Stimulated activated CD4-positive, alpha-beta T cell treated with anti-CD3 and anti-CD28 coated beads, Interleukin-15, amount 100 ng/mL, for 1 hour (primary cell): ENCODE data around the gene PDE4C.
"Not testable (repeated sequence)": the region's sequence is repeated elsewhere in the genome, so short reads cannot be mapped to it uniquely, and the experiment has no call there.

Experiments used
- DNase-seq, 2 donors: peaks; one replicate each; pipeline ENCODE4 v3.0.0-alpha.2; 2020; ENCODE audit warnings: low read depth in 1 of 2, low spot score in 1 of 2

PDE4C gene

GRCh38 chr19:18223860-18224524, 2.2 kb downstream of the PDE4C start:
- DNase-seq = no peak

GRCh38 chr19:18221815-18222725, 4.2 kb downstream of the PDE4C start:
- DNase-seq = no peak

DNA sequence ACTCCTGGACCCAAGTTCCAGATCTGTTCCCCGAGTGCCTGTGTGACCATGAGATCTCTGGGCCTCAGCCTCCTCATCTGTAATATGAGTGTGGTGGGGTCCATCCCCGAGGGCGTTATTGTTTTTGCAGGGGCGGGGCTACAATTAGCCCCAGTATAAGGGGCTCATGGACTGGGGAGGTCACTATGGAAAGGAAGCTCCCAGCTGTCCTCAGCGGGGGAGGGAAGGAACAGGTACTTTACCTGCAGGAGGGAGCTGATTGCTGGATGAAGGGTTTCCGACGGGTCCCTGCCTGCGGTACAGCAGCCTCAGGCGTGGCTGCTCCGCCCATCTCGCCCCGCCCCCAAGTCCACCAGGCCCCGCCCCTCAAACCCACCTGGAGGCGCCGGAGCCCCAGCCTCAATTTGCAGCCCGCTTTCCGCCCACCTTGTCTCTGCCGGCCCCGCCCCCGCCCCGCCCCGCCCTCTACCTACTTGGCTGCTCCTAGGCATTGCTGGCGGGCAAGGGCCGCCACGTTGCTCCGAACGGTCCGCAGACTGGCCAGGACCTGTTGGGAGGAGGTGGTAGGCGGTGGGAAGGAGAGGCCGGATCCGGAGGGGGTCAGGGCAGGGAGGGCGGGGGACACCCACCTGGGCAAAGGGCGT, 5.5 kb downstream of the PDE4C start:
- no peak for DNase-seq

GRCh38 chr19:18219911-18220631, 6.2 kb downstream of the PDE4C start:
- DNase-seq = no peak

DNA sequence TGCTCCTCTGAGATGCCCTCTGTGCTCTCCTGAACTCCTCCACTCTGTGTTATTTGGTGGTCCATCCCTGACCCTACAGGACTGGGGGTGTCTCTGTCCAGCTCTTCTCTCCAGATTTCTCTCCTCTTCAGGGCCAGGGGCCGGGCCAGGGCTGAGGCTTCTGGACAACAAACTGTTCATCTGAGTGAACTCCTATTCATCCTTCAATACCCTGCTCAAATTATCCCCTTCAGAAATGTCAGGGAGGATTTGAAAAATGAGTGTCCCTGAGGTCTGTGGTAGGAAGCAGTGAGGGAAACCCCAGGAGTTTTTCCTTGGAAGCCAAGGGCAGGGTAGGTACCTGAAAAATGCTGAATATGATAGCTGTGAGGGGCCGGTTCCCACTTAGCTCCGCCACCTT, 7.6 kb downstream of the PDE4C start:
- no peak for DNase-seq

DNA sequence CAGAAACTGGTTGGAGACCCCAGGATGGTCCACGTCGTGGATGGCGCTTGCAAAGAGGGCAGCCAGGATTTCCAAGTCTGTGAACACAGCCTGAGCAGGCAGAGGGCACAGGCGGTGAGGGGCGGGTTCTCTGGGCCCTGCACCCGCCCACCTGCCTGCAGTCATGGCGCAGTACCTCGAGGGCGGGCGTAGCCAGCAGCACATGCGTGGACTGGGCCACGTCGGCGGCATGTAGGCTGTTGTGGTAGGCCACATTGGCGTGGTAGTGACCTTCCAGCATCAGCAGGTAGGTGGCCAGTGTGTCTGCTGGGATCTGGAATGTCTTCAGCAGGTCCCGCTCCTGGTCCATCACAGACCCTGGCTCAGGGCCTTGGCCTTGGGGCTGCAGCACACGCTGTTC, 8.1 kb downstream of the PDE4C start:
- DNase-seq = no peak

- DNase-seq = no peak
These were observed 9.4 kb downstream of the PDE4C start for GRCh38 chr19:18216789-18217188.

DNA sequence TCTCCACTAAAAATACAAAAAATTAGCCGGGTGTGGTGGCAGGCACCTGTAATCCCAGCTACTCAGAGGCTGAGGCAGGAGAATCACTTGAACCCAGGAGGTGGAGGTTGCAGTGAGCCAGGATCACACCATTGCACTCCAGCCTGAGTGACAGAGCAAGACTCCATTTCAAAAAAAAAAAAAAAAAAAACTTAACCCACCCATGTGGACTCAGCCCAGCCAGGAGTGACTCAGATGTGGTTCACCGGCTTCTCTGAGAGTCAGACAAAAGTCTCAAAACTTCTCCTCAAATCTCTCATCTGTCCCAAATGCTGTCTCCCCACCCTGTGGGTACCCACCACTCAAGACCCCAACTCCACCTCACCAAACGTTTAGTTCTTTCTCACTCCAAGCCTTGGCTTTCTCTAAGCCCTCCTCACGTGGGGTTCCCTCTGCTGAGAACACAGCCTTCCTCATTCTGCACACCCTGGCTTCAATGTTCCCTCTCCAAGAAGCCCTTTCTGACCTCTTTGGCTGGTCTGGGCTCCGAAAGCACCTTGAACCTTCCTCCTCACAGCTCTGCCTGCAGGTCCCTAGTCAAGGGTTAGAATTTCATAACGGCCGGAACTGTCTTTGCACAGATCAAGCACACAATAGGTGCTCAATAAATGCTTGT, 11.3 kb downstream of the PDE4C start:
- no peak for DNase-seq

DNA sequence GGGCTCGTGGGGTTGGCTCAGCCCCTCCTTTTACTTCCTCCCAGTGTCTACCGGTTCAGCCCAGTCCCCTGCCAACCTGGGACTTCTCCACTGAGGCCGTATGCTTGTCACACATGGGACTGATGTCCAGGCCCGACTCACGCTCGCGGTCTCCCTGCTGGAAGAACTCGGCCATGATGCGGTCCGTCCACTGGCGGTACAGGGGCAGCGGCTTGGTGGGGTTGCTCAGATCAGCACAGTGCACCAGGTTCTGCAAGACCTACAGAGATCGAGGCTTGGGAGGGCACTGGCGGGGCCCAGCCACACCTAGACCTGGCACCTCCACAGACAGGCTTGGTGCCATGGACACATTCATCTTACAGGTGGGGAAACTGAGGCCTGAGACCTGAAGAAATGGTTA, 14.6 kb downstream of the PDE4C start:
- DNase-seq = no peak

GRCh38 chr19:18209912-18210311, 16.3 kb downstream of the PDE4C start:
- not testable (repeated sequence) for DNase-seq

DNA sequence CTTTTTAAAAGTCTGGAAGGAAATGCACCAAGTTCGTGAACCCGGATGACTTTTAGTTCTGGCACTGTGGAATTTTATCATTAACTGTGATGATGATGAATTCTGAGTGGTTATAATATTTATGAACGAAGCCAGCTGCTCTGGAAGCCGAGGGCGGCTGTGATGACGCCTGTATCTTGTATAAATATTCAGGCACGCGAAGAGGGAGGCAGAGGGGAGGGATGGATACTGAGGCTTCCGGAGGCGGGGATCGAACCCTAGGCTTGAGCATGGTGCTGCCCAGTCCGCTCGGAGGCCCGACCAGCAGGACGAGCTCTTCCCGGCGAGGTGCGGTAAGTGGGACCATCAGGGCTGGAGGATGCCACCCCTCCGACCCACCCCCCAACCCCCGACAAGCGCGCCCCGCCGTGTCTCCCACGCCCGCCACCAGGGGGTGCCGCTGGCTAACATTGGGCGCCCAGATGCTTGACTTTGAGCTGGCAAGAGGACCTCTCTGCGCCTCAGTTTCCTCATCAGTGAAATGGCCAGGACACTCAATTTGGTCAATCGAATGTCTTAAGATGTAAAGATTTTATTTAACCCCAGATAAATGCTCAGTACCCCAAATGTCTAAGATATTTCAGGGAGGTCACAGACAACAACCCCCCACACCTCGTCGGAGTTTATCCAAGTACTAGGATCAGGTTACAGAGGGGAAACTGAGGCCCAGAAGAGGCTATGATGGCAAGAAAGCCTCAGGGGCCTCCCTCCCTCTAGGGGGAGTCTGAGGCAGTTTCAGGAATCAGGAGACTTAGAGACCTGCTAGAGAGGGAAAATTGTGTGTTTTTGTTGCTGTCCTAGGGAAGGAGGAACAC, 17.9 kb downstream of the PDE4C start:
- peak in 1 of 2 donors; percentile 52 for DNase-seq

DNA sequence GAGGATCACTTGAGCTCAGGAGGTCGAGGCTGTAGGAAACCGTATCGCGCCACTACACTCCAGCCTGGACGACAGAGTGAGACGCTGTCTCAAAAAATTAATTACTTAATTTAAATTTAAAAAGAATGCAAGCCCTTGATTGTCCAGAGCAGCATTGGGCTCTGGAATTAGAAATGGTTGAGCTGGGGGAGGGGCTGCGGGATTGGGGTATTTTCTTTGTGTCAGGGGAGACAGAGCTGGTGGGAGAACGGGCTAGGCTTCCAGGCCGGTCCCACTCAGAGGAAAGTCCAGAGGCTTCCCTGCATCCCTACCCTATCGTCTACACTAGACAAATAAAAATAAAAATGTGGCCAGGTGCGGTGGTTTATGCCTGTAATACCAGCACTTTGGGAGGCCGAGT, 20.2 kb downstream of the PDE4C start:
- no peak for DNase-seq

DNA sequence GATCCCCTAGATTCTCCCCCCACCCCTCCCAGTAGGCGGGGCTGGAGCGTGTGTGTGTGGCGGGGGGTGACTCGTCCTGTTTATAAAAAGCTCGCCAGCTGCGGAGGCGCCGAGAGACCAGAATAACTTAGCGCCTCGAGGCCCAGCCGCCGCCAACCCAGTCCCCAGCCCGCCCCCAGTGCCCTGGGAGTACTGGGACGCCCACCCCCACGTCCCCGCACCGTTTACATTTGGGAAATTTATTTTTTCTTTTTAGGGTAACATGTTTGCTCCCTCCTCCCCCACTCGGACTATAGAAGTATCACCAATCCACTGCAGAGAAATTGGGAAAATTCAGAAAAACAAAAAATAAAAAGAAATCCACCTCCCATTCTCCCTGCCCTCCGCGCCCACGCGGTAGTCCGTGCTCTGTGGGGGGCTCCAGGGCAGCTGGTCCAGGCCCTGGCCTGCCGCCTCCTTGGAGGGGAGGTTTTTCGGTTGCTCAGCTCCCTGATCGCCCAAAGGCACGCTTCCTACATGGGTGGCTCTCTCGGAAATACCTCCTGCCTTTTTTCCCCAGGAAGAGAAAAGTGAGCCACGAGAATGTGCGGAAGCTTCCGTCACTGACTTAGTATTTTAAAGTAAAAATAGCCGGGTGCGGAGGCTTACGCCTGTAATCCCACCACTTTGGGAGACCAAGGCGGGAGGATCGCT, 20.9 kb downstream of the PDE4C start:
- peak in 1 of 2 donors; percentile 41 for DNase-seq

DNA sequence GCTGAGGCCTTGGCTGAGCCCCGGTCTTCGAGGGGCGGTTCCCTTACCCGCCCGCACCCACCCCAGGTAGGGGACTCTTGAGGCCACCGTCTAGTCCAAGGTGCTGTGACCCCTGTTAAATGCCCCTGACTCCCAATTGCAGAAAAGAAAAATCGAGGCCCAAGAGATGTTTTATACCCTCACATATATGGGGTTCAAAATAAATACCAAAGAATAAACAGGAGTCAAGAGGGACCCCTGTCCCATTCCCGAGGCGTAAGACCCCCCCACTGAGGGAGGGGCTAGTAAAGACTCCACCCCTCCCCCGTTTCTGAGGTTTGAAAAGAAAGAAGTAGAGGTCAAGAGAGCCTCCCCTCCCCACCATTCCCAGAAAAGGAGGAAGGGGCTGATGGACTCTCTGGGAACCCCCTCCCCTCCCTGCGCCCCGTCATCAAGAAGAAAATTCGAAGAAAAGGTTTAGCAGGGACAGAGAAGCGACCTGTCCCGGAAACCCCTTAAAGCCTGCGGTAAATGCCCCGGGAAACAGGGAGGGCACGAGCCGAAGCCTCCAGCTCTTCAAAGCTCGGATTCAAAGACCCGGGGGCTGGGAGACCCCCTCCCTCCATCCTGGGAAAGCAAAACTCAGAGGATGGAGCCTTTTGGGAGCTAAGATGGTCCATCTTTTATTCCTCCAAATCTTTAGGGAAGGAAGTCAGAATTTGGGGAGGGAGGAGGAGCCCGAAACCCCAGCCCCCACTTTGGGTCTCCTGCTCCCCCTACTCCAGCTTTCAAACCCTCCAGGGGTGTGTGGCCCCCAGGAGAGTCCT, 21.6 kb downstream of the PDE4C start:
- no peak for DNase-seq

- peak; percentile 98 to 99 for DNase-seq
These were observed 22.3 kb downstream of the PDE4C start, which contains the start of gene RAB3A for GRCh38 chr19:18203863-18204393. RAB3A (minus strand) TSS chr19:18204042; CDS start chr19:18202740, 1,302 bp downstream.

GRCh38 chr19:18203408-18203862, 22.8 kb downstream of the PDE4C start:
- DNase-seq = no peak

DNA sequence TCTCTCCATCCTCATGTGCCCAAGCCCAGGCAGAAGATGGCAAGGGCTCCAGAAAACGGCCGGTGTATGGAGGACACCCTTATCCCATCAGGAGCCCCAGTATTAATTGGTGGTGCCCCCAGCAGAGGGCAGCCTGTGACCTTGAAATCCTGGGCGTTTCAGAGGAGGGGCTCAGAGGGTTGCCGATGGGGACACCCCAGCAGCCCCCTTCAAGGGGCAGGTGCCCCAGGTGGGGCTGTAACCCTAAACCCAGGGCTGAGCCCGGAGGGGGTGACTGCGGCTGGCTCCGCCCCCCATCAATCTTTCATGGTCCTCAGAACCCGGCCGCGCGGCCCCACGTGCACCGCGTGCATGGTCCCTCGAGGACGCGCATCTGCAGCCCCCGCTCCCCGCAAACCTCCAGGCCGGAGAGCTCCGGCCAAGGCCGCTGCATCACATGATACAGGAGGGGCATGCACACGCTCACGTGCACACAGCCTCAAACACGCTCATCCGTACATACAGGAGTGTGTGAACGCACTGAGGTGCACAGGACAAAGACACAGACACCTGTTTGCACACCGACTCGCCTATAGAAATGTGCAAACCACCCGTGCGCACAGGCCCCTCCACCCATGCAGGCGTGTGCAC, 23.3 kb downstream of the PDE4C start:
- DNase-seq = no peak

DNA sequence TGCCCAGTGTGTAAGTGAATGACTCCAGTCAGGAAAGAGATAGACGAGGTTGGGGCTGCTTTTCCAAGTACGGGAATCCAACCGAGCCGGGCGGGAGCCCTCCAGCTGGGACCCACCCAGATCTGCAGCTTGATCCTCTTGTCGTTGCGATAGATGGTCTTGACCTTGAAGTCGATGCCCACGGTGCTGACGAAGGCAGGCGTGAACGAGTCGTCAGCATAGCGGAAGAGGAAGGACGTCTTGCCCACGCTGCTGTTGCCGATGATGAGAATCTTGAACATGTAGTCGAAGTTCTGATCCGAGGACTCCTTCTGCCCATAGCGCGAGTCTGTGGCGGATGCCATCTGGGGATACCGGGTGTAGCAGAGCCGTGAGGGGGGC, 23.9 kb downstream of the PDE4C start:
- no peak for DNase-seq
